GM10266 (cell line): ENCODE data around the gene YDJC.
"Not testable (repeated sequence)": the region's sequence is repeated elsewhere in the genome, so short reads cannot be mapped to it uniquely, and the experiment has no call there.

ENCODE experiments used
- DNase-seq: peaks from one replicate; pipeline ENCODE4 v3.0.0; 2012; ENCODE audit errors: extremely low spot score
- TF ChIP-seq, protein P1 (sequence below): IDR thresholded peaks from 2 replicates; pipeline ENCODE4 v1.5.1; 2012; ENCODE audit warnings: mild to moderate bottlenecking, low read depth; ENCODE audit not compliant: control insufficient read depth, insufficient read depth; ENCODE audit errors: missing control alignments

Gene YDJC

GRCh38 chr22:21622919-21623647 is 6.7 kb downstream of the YDJC start:
- DNase-seq, result no peak
- TF ChIP-seq, protein P1, sequence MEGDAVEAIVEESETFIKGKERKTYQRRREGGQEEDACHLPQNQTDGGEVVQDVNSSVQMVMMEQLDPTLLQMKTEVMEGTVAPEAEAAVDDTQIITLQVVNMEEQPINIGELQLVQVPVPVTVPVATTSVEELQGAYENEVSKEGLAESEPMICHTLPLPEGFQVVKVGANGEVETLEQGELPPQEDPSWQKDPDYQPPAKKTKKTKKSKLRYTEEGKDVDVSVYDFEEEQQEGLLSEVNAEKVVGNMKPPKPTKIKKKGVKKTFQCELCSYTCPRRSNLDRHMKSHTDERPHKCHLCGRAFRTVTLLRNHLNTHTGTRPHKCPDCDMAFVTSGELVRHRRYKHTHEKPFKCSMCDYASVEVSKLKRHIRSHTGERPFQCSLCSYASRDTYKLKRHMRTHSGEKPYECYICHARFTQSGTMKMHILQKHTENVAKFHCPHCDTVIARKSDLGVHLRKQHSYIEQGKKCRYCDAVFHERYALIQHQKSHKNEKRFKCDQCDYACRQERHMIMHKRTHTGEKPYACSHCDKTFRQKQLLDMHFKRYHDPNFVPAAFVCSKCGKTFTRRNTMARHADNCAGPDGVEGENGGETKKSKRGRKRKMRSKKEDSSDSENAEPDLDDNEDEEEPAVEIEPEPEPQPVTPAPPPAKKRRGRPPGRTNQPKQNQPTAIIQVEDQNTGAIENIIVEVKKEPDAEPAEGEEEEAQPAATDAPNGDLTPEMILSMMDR, result no peak

DNA sequence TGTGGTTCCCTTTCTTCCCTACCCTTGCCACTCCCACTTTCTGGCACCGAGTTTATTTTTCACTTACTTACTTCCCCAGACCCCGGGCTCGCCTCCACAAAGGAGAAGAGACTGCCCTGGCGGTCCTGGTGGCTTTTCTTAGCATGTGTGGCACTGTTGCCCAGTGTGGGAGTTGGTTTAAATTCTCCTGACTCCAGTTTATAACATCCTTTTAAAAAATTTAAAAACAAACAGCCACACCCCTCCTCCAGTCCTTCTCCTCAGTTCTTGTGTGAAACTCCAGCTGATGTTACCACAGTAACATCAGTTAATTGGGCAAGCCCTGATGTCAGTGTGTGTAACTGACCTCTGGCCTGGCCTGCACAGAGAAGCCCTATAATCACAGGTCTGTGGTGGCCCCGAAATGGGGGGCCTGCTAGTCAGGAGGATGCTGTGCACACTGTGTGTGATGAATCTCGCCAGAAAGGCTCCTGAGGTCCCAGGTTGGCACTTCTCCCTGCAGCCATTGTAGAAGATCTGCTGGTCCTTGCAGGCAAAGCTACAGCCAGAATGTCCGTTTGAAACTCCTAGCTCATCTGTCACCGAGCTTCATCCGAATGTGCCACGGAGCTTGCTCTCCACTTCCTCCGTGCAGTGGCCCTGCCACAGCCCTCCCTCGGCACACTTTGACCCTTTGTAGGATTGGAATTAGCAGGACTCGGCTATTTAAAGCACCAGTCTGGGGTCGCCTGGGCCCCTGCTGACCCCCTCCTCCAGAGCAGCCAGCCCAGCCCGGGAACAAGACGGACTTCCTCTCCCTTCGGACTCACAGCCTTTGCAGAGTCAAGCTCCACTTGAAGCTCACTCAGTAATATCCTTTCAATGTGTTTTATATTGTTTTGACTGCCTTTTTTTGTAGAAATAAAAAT is 7.6 kb downstream of the YDJC start:
- DNase-seq, result no peak
- TF ChIP-seq, protein P1, result no peak

GRCh38 chr22:21621025-21621424 is 8.8 kb downstream of the YDJC start:
- DNase-seq, result no peak

DNA sequence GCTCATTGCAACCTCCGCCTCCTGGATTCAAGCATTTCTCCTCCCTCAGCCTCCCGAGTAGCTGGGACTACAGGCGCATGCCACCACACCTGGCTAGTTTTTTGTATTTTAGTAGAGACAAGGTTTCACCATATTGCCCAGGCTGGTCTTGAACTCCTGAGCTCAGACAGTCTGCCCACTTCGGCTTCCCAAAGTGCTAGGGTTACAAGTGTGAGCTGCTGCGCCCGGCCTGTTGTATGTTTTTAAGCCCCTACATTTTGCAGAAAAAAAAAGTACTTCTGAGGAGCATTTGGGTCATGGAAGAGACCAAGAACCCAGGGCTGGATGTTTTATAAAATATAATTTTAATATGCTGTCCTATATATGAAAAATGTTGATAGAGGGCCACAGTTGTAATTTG is 12.5 kb downstream of the YDJC start:
- DNase-seq, result not testable (repeated sequence)

More at GRCh38 chr22:21621025-21621424, 8.8 kb downstream of the YDJC start:
- TF ChIP-seq, protein P1, result no peak

- TF ChIP-seq, protein P1, result no peak
- no peak for DNase-seq
These were observed 14.1 kb downstream of the YDJC start for GRCh38 chr22:21615731-21616130.

DNA sequence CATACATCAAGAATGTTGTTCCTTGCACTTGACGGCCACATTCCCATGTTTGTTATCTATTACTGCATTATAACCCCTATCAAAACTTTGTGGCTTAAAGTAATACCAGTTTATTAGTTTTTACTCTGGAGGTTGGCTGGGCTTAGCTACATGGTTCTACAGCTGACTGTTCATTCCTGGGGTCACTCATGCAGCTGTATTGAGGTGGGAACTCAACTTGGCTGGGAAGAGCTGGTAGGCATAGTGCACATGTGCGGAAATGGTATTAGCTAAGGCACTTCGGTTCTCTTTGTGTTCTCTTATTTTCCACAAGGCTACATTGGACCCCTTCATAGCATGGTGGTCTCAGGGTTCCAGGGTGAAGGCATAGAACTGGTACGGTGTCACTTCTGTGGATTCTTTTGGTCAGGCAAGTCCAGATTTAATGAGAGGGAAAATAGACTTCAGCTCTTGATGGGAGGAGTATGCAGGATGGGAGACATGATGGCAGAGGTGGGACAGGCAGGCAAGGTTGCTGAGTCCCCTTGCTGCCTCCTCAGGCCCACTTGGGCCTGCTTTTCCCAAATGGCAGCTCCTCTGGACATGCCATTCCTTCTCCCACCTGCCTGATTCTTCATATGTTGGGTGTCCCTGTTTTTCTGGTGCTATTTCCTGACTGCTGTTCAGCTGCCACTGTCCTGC is 16.1 kb downstream of the YDJC start:
- DNase-seq, result no peak
- TF ChIP-seq, protein P1, result no peak

- DNase-seq, result no peak
- TF ChIP-seq, protein P1, result no peak
These were observed 17.0 kb downstream of the YDJC start for GRCh38 chr22:21612858-21613257.
